NCI-H748 (cell line): ENCODE results near the gene AGBL5.
A peak's percentile ranks its signal among the peaks of the same experiment; 100 is the strongest.

Experiments
- DNase-seq: peaks from one replicate; lab custom pipeline; 2025; ENCODE audit not compliant: unreplicated experiment; lab: John Stamatoyannopoulos, UW

AGBL5 gene

GRCh38 chr2:27117995-27118524 lies 66.6 kb downstream of the AGBL5 start:
- DNase-seq = peak; percentile 41

GRCh38 chr2:27118525-27119329 lies 67.3 kb downstream of the AGBL5 start, which contains the start of gene CGREF1:
TSS of gene CGREF1 (minus strand) at chr2:27119128. CDS start at chr2:27104366, 14,762 bp downstream.
- DNase-seq = peak; percentile 52

GRCh38 chr2:27119330-27119670 lies 67.8 kb downstream of the AGBL5 start:
- peak; percentile 40 for DNase-seq
